K562 (cell line): ENCODE results near the gene PDE8A. TPM values are rescaled to one million over a fixed set of nuclear protein-coding genes. Genes with fewer than 3 reads are reported as not detected.

Source experiments
- ATF1 ChIP-seq, 2 experiments: fragments of 450-650 bp in 1 of 2; IDR thresholded peaks; 2 replicates each; pipeline ENCODE4 v1.6.1; 2016; ENCODE audit warnings: missing compliant biosample characterization in 1 of 2, missing genetic modification characterization in 1 of 2
- CBX5 ChIP-seq: IDR thresholded peaks from 2 replicates; pipeline ENCODE4 v1.6.1; 2014; ENCODE audit warnings: low read depth, borderline replicate concordance
- E2F8 ChIP-seq: fragments of 450-650 bp; IDR thresholded peaks from 2 replicates; pipeline ENCODE4 v1.7.1; 2018; ENCODE audit warnings: mild to moderate bottlenecking, low read depth; ENCODE audit not compliant: partially characterized antibody
- ELF1 ChIP-seq: fragments of 200-800 bp; sonication (Bioruptor generic); IDR thresholded peaks from 2 replicates; pipeline ENCODE4 v1.6.1; 2016; ENCODE audit warnings: missing genetic modification characterization, missing compliant biosample characterization
- GTF2B ChIP-seq: IDR thresholded peaks from 2 replicates; pipeline ENCODE4 v1.6.1; 2011; ENCODE audit not compliant: insufficient read length; ENCODE audit errors: extremely low read depth
- HDAC1 ChIP-seq, 2 experiments: fragments of 450-650 bp; IDR thresholded peaks; 2 replicates each; pipeline ENCODE4 v1.6.1; 2016 to 2017; ENCODE audit warnings: inconsistent platforms in 1 of 2, mild to moderate bottlenecking in 1 of 2, moderate library complexity in 1 of 2
- KDM4B ChIP-seq, 2 experiments: fragments of 450-650 bp in 1 of 2; sonication (generic) in 1 of 2; IDR thresholded peaks; 2 replicates each; pipeline ENCODE4 v1.6.1; 2016 to 2017; ENCODE audit warnings: borderline replicate concordance in 2 of 2, antibody characterized with exemption in 1 of 2, low read depth in 1 of 2, mild to moderate bottlenecking in 1 of 2
- KLF1 ChIP-seq: fragments of 450-650 bp; IDR thresholded peaks from 2 replicates; pipeline ENCODE4 v1.6.1; 2016; ENCODE audit warnings: missing genetic modification characterization, missing compliant biosample characterization
- MLLT1 ChIP-seq, 2 experiments: fragments of 450-650 bp; IDR thresholded peaks; 2 replicates each; pipeline ENCODE4 v1.6.1; 2016
- PATZ1 ChIP-seq: fragments of 250-450 bp; sonication (Bioruptor Pico); IDR thresholded peaks from 2 replicates; pipeline ENCODE4 v1.5.0; 2020; ENCODE audit warnings: mild to moderate bottlenecking, borderline replicate concordance
- PHF20 ChIP-seq: fragments of 450-650 bp; IDR thresholded peaks from 2 replicates; pipeline ENCODE4 v1.6.1; 2018; ENCODE audit not compliant: partially characterized antibody
- SMARCA4 ChIP-seq: fragments of 450-650 bp; IDR thresholded peaks from 2 replicates; pipeline ENCODE4 v1.6.1; 2016
- TSC22D4 ChIP-seq: fragments of 450-650 bp; IDR thresholded peaks from 2 replicates; pipeline ENCODE4 v1.6.1; 2016; ENCODE audit warnings: missing genetic modification characterization, missing biosample characterization, control low read depth
- U2AF1 ChIP-seq: fragments of 200-400 bp; formaldehyde crosslinking; optimal IDR thresholded peaks from 2 replicates; pipeline ENCODE3; 2017; ENCODE audit warnings: mild to moderate bottlenecking, low read depth, low read length, moderate library complexity
- USF2 ChIP-seq: sonication (generic); formaldehyde crosslinking; IDR thresholded peaks from 2 replicates; pipeline ENCODE4 v1.5.0; 2020; ENCODE audit warnings: missing genetic modification reagents
- ZBTB43 ChIP-seq: sonication (generic); formaldehyde crosslinking; IDR thresholded peaks from 2 replicates; pipeline ENCODE4 v1.8.0; 2023; ENCODE audit warnings: mild to moderate bottlenecking, missing genetic modification reagents
- ZNF436 ChIP-seq: fragments of 250-450, 450-650 bp; sonication (Bioruptor Pico); formaldehyde crosslinking; IDR thresholded peaks from 2 replicates; pipeline ENCODE4 v1.7.0; 2020; ENCODE audit warnings: mild to moderate bottlenecking
- ZNF445 ChIP-seq: fragments of 250-450 bp; sonication (Bioruptor Pico); IDR thresholded peaks from 2 replicates; pipeline ENCODE4 v1.4.0; 2020; ENCODE audit warnings: low read depth, mild to moderate bottlenecking, moderate library complexity
- polyA plus RNA-seq, 8 experiments: library from polyadenylated mRNA; depleted of rRNA in 4 of 8; stranded (reverse) in 5 of 8; unstranded in 3 of 8; fragments of >200 nt; fragmentation: Nextera tagmentation in 2 of 8; fragmentation: Illumina TruSeq in 1 of 8; extraction: Ambion mirVana in 2 of 8; extraction: Trizol in 1 of 8; gene quantifications; 2 replicates each; pipeline versions ENCODE4 v1.2.1 to v1.2.3, GENCODE V29; 2011 to 2014; ENCODE audit warnings: inconsistent platforms in 1 of 8, missing spikeins in 1 of 8
- total RNA-seq, 7 experiments: library from RNA; depleted of rRNA in 6 of 7; stranded (reverse); fragments of >200 nt in 6 of 7; fragmentation: Illumina TruSeq in 2 of 7; extraction: Trizol in 2 of 7; gene quantifications; 2 replicates each; pipeline versions ENCODE4 v1.2.1 to v1.2.3, GENCODE V29; 2011 to 2021; ENCODE audit warnings: low replicate concordance in 1 of 7

The PDE8A gene
- total and polyA plus RNA-seq, 9 of the 15 experiments (the other 6 are each of a cell fraction or from before 2014, with no cell fraction given) = 5.9 to 40.3 (median 19.8) TPM

GRCh38 chr15:84992157-84992944 is 10.7 kb downstream of the PDE8A start (continued):
- TF ChIP-seq GTF2B (no peak), USF2 (no peak), KDM4B (IDR thresholded peaks at IDR 0.05; ENCODE audit: borderline replicate concordance in 2 of 2, low read depth in 1 of 2) (no peak), HDAC1 (IDR thresholded peaks at IDR 0.05) (peak in 1 of 2 experiments; percentile 68; a peak in 1 of 4 replicates), MLLT1 (IDR thresholded peaks at IDR 0.05) (no peak), ATF1 (CRISPR knock-in tag; IDR thresholded peaks at IDR 0.05) (no peak), ATF1 (tag; IDR thresholded peaks at IDR 0.05) (no peak), E2F8 (no peak), PATZ1 (CRISPR knock-in tag) (no peak), CBX5 (no peak), KLF1 (no peak), TSC22D4 (tag) (no peak), ZNF445 (CRISPR knock-in tag) (no peak), ZNF436 (CRISPR knock-in tag) (no peak), ZBTB43 (no peak), ELF1 (tag) (no peak), SMARCA4 (peak; percentile 49; the same call in 1 of the 2 replicates), U2AF1 (no peak), PHF20 (no peak)
